ENCODE results near the gene NRP1. TPM values are rescaled to one million over a fixed set of nuclear protein-coding genes. Genes with fewer than 3 reads are reported as not detected.
"Not testable (repeated sequence)": the region's sequence is repeated elsewhere in the genome, so short reads cannot be mapped to it uniquely, and the experiment has no call there.

Gene NRP1
- total RNA-seq (2014; rRNA removed; shearing (Covaris generic)), result 42.9 and 61.5 TPM in 2 replicates

DNA sequence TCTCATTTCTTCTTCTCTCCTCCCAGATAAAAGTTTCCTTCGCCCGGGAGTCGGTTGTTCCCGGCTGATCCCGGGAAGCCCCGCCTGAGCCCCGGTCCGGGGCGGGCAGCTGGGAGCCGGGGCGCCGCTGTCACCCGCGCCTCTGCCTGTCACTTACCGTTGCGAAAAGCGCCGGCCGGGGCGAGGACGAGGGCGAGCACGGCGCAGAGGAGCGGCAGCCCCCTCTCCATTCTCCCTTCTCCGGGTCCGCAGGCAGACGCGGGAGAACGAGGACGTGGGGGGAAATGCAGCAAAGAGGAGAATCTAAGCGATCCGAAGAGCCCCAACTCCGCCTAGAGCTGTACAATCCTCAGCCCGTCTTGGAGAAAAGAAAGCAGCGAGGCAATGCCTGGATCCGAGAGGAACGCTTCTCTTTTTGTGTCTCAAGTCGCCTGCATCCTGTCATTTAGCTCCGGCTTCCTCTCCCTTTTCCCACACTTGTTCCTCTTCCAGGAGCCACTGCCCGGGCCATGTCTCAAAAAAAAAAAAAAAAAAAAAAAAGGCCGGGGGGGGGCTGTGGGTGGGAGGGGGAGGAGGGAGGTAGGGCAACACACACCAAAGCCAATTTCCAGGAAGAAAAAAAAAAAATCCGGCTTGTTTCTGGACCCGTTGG is at the start of gene NRP1:
Gene NRP1 (minus strand): TSS at position 515 of the 652 bp plus-strand sequence. CDS start 285 bp downstream, at position 230.
- no peak for DNase-seq (ENCODE audit: low read depth)

DNA sequence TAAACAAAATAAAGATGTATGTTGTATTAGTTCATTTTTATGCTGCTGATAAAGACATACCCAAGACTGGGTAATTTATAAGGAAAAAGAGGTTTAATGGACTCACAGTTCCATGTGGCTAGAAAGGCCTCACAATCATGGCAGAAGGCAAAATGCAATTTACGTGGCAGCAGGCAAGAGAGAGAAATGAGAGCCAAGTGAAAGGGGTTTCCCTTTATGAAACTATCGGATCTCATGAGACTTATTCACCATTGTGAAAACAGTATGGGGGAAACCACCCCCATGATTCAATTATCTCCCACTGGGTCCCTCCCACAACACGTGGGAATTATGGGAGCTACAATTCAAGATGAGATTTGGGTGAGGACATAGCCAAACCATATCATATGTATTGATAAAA is 49.7 kb upstream of the NRP1 start:
- not testable (repeated sequence) for DNase-seq (ENCODE audit: low read depth)

GRCh38 chr10:33382921-33383713 is 48.6 kb upstream of the NRP1 start:
- DNase-seq (ENCODE audit: low read depth), result no peak

GRCh38 chr10:33382216-33382600 is 47.7 kb upstream of the NRP1 start:
- no peak for DNase-seq (ENCODE audit: low read depth)

DNA sequence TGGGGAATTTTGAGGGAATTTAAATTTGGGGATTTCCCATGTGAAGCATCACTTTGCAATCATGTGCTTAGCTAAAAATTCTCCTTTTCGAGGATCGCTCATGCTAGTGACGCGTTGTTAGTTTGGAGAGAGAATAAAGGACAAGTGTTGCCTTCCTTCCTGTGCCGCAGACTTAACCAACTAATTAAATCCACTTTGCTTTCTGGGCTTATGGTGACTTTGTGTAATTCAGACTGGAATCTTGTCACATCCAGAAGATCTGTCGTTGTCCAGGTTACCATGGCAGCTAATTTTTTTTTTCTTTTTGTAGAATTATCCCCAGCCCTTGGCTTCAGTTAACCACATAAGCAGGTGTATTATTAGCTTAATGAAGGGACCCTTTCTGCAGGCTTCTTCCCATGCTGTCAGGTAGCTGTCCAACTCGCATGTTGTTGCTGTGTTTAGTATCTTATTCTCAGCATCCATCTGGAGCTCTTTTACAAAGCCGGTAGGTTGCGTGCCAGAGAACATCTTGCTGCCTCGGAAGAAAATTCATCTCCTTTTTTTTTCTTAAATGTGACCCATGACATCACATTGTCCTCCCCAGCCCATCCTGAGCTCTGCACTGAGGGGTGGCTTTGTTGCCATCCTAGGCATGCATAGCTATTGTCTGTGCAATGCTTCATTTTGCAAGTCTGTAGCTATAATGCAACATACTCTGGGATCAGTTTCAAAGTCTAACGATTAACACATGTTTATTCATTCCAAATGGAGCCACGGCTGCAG is 47.2 kb upstream of the NRP1 start:
- DNase-seq (ENCODE audit: low read depth), result no peak

DNA sequence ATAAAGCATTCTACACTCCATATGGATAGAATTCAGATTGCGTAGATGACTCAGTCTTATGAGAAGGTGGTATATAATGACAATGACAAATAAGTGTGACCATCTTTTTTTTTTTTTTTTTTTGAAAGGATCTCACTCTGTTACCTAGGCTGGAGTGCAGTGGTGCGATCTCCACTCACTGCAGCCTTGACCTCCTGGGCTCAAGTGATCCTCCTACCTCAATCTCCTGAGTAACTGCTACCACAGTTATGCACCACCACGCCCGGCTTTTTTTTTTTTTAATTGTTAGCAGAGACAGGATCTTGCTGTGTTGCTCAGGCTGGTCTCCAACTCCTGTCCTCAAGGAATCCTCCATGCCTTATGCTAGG is 43.2 kb upstream of the NRP1 start:
- peak; percentile 34 for DNase-seq (ENCODE audit: low read depth)

GRCh38 chr10:33376976-33377657 is 42.6 kb upstream of the NRP1 start:
- DNase-seq (ENCODE audit: low read depth), result peak; percentile 5

- no peak for DNase-seq (ENCODE audit: low read depth)
These were observed 42.0 kb upstream of the NRP1 start for GRCh38 chr10:33376476-33376875.

DNA sequence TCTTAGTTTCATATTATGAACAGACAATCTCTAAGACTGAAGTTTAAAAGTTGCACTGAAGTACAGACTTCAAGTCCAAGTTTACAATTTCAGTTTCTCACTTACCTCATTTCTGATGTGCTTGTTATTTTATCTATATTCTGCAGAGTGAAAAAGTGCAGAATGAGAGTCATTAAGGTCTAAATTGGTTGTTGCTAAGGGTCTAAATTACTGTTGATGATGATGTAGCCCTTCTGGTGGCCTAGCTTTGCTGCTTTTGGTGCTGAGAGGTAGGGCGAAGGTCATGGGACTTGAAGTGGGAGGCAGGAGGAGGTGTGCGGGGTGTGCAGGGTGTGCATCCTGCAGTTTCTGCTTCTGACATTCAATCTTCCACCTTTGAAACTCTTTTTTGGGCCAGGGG is 38.8 kb upstream of the NRP1 start:
- no peak for DNase-seq (ENCODE audit: low read depth)

DNA sequence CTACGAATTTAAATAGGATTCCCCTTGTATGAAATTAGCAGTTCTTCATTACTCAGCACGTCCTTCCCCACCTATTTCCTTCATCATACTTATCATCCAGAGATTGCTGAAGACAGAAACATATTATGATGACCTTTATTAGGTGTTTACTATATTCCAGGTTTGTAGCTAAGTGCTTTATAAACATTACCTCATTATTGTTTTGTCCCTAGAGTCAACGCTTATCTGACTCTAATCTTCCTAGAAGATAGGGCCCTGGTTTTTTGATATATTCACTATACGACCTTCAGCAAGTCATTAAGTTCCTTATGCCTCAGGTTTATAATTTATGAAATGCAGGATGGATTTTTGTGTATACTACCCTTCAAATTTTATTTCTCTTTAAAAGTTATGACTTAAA is 36.8 kb upstream of the NRP1 start:
- DNase-seq (ENCODE audit: low read depth), result no peak

DNA sequence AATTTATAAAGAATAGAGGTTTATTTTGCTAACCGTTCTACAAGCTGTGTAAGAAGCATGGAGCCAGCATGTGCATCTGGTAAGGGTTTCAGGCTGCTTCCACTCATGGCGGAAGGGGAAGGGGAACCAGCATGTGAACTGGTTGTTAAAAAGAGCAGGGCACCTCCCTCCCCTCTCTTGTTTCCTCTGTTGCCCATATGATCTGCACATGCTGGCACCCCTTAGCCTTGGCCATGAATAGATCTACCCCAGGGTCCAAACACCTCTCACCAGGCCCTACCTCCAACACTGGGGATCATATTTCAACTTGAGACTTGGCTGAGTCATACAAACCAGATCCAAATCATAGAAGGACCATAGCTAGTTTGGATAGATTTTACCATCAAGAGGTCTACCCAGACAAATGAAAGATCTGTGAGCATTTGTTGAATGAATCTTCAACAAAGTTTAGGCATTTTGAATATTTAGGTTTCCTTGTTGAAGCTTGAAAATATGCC is 36.0 kb upstream of the NRP1 start:
- DNase-seq (ENCODE audit: low read depth), result no peak

DNA sequence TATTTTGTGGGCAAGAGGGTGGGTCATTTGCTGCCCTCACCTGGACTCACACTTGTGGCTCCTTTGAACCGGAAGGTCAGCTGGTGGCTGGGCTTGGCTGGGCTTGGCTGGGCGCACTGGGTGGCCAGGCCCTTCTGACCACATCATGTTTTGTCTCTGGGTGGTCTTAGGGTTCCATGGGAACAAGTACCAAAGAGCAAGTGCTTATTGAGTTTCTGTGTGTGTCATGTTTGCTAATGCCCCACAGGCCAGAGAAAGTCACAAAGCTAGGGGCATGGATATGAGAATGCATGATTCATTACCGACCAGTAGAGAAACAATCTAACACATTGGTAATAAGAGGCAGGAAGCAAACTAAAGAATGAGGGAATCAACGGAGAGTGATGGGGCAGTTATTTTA is 33.6 kb upstream of the NRP1 start:
- DNase-seq (ENCODE audit: low read depth), result no peak

DNA sequence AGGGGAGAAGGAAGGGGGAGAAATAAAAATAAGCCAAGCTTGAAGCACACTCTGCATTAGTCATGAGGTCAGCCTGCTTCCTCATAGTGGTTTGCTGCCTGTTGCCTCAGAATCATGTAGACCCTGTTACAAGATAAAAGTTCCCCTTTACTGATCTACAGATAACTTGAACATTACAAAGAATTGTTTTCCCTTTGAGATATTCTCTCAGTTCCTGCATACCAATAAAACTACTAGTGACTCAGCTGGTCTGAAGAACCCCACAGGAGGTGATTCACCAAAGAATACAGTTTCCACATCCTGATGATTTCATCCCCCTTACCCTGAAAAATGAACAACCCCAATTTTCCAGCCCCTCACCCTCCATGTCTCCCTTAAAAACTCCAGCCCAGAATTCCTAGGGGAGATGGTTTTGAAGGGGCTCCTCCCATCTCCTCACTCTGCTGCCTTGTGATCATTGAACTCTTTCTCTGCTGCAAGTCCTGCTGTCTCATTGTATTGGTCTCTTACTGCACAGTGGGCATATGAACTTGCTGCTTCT is 31.5 kb upstream of the NRP1 start:
- DNase-seq (ENCODE audit: low read depth), result peak; percentile 83

DNA sequence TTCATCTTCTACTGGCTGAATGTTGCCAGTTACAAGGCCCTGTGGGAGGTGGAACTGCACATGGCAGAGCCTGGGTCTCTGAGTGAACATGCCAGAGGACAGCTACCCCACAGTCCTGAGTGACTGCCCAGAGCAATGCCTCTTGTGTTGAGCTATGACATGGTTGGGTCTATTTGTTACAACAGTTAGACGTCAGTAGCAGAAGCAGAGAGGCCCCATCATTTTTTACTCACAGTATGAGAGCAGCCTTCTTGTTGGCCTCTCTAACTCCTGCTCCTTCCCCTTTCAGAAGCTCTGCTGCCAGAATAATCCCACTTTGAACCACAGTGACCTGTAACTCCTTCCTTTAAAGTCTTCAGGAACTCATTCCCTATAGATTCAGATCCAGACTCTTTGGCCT is 30.8 kb upstream of the NRP1 start:
- DNase-seq (ENCODE audit: low read depth), result no peak

DNA sequence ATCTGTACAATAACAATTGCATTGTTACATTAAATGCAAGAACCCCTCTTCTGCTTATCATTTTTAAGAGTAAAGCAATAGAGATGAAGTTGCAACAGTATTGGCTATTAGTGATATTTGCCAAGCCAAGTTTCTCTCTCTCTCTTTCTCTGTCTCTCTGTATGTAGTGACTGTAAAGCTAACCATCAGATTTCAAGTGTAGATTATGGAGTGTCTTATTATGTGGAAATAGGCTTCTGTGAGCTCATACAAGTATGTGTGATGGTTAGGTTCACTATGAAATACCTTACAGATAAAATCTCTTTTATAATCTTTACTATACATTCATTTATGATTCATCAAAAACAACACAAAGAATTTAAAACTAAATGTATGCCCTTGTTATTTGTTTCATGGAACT is 28.6 kb upstream of the NRP1 start:
- DNase-seq (ENCODE audit: low read depth), result no peak

GRCh38 chr10:33358016-33358415 is 23.5 kb upstream of the NRP1 start:
- DNase-seq (ENCODE audit: low read depth), result no peak

DNA sequence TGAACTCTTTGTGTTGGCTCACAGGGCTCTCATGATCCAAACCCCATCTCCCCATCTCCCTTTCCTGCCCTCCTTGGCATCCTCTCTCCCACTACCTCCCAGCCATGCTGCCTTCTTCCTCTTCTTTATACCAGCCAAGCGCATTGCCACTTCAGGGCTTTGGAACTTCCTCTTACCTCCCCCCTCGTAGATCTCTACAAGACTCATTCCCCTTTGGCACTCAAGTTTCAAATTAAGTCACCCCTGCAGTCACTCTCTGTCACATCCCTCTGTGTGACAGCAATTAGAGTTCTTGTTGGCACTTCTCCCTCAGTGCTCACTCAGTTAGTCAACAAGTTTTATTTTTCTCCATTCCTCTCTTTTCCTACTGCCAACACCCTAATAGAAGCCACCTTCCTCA is 20.8 kb upstream of the NRP1 start:
- DNase-seq (ENCODE audit: low read depth), result no peak

GRCh38 chr10:33353853-33354252 is 19.4 kb upstream of the NRP1 start:
- DNase-seq (ENCODE audit: low read depth), result no peak

DNA sequence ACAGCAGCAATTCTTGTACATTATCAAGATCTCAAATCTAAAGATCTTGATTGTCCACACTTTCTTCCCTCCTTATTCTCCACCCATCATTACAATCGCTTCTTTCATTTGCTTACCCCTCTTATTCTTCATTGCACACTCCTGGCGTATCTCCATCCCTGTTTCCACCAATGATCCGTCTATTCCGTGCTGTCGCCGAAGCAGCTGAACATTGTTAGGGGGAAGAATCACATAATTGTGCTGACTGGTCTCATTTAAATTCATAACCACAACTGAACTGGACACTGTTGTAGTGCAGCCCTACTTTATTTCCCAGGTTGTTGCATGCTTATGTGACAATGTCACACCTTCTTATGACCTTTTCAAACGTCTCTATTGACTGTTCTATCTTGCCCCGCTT is 18.9 kb upstream of the NRP1 start:
- DNase-seq (ENCODE audit: low read depth), result no peak

DNA sequence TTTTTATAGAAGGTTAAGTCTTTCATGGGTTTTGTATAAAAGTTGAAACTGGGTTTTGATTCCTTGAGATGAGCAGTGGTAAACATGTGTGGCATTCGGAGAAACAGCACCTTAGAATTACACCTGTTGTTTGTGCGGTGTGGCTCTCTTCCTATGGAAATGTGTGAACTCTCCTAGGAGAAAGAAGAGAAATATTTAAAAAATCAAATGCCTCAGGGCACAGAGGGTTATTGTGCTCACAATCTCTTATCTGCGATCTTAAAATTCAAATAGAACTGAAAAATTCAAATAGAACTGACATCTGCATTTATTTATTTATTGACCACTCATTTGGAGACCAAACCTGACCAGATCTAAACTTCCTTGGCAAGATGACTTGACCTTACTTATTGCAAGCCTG is 18.1 kb upstream of the NRP1 start:
- DNase-seq (ENCODE audit: low read depth), result no peak

- DNase-seq (ENCODE audit: low read depth), result peak; percentile 70
These were observed 17.7 kb upstream of the NRP1 start for GRCh38 chr10:33352175-33352574.

DNA sequence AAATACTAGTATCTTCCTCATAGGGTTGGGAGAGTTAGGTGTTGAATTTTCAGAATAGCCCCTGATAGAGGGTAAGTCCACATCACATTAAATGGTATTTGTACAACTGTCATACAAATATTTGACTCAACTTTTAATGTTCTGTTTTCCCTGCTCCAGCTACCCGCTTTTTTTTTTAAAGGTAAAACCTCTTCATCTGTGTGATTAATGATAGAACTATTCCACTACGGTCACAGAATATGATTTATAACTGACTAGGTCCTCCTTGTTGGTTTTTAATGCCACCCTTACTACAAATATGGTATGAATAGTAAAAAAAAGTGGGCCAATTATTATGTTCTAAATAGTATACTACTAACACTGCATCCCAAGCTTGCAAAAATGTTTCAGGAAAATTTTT is 15.6 kb upstream of the NRP1 start:
- no peak for DNase-seq (ENCODE audit: low read depth)
